Gastrocnemius medialis (tissue), 4 donors: Measurements from ENCODE around the gene NECAB3. TPM values are rescaled to one million over a fixed set of nuclear protein-coding genes. Genes with fewer than 3 reads are reported as not detected.
A peak's percentile ranks its signal among the peaks of the same experiment; 100 is the strongest.

ENCODE experiments used
- ATAC-seq, 2 donors: fragments of 150-250 bp; one replicate each; pipeline ENCODE4 v1.9.1; 2016
- DNase-seq, 2 donors: peaks; one replicate each; pipeline ENCODE4 v3.0.0-alpha.2; 2019
- H3K27ac ChIP-seq, 4 donors: fragments of 200-600 bp; sonication (generic); 1 replicate in 1 of 4; 2 replicates in 3 of 4; pipeline ENCODE4 v1.5.1; 2016 to 2018; ENCODE audit warnings: mild to moderate bottlenecking in 2 of 4, moderate library complexity in 1 of 4
- H3K27me3 ChIP-seq, 3 donors: fragments of 200-600 bp; sonication (generic) in 2 of 3; 1 replicate in 1 of 3; 2 replicates in 2 of 3; pipeline versions ENCODE4 v1.5.1 to v1.6.0; 2016 to 2019; ENCODE audit warnings: mild to moderate bottlenecking in 1 of 3, moderate library complexity in 1 of 3
- H3K36me3 ChIP-seq, 2 donors: fragments of 200-600 bp; sonication (generic) in 1 of 2; one replicate each; pipeline ENCODE4 v1.5.1; 2017 to 2018
- H3K4me1 ChIP-seq, 2 donors: fragments of 200-600 bp; sonication (generic) in 1 of 2; one replicate each; pipeline ENCODE4 v1.5.1; 2016 to 2017; ENCODE audit warnings: mild to moderate bottlenecking in 2 of 2
- H3K4me3 ChIP-seq, 4 donors: fragments of 200-600 bp; sonication (generic) in 3 of 4; 1 replicate in 1 of 4; 2 replicates in 3 of 4; pipeline ENCODE4 v1.5.1; 2016 to 2019; ENCODE audit warnings: mild to moderate bottlenecking in 2 of 4
- H3K9me3 ChIP-seq, 3 donors: fragments of 200-600 bp; sonication (generic) in 2 of 3; 1 replicate in 1 of 3; 2 replicates in 2 of 3; pipeline ENCODE4 v1.5.1; 2016 to 2019
- POLR2A ChIP-seq, 2 donors: fragments of 450-650 bp; IDR thresholded peaks; one replicate each; pipeline ENCODE4 v1.6.1; 2017; ENCODE audit warnings: antibody characterized with exemption in 2 of 2, mild to moderate bottlenecking in 2 of 2, moderate library complexity in 2 of 2
- in situ Hi-C, 4 donors: fragments of 200-750 bp; cut with MboI; loops; one replicate each; pipeline versions ENCODE4 v1.15.0 to v1.8.0; 2017; ENCODE audit warnings: low sequenced_read_pairs in 4 of 4
- intact Hi-C: fragments of 100-400 bp; cut with DNase I; formaldehyde crosslinking; loops from one replicate; pipeline ENCODE4 v1.15.1; 2023; ENCODE audit warnings: low total_unique reads
- total RNA-seq, 4 donors: library from RNA; depleted of rRNA; stranded (reverse); fragments of >200 nt; gene quantifications; one replicate each; pipeline versions ENCODE4 v1.1.0 to v1.2.3, GENCODE V29; 2016
- TF ChIP-seq, protein P1 (sequence below), 5 experiments: fragments of 450-650 bp in 3 of 5; fragments of 200-600 bp in 2 of 5; sonication (generic) in 2 of 5; IDR thresholded peaks in 4 of 5; conservative IDR thresholded peaks in 1 of 5; 1 replicate in 4 of 5; 2 replicates in 1 of 5; pipeline ENCODE4 v1.5.1; 2016 to 2019; ENCODE audit warnings: antibody characterized with exemption in 5 of 5, mild to moderate bottlenecking in 3 of 5, moderate library complexity in 3 of 5

Gene NECAB3
- total RNA-seq, 4 donors from 2014 or later, result 72.3 to 127 (median 107) TPM

DNA sequence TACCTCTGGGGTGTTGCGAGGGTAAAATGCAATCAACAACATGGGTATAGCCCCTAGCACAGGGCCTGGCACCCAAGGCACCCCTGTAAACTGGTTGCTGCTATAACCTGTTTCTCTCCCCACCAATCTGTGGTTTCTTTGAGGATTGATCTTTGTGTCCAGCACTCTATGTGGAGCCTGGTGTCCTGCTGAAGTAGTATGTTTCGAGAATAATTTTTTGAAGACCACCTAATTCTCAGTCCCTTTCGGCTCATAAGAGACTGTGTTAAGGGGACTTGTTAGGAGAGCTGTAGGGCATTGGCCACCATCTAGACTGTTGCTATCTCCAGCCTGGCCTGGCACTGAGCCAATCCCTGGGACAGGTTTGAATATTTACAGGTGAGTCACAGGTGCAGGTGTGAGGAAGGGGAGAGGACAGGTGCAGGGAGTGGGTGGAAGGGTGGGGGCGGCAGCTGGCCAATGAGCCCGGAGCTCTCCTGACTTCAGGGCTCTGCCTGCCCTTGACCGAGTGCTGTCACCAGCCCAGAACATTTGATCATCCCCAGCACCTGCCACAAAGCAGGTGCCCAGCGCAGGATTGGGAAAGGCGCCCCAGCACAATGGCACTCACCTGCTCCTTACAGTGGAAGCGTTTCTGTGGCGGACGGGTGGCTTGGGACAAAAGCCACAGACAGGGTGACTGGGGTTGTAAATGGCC, 20.2 kb downstream of the NECAB3 start:
- ATAC-seq, result no peak
- in situ Hi-C loops, result loop anchor here in 2 of 4 donors (5.0 to 10.0 kb wide), 2 partner anchors 199 to 202 kb away; no protein-coding TSS in a partner anchor
- Histone ChIP-seq H3K27ac (no peak overlapping the region), H3K4me3 (no peak overlapping the region), H3K36me3 (peaks cover 0 to 27% of the 10 kb centered on the region in 2 donors), H3K4me1 (peaks cover 14% of the 10 kb centered on the region in 2 donors), H3K27me3 (no peaks in the 10 kb centered on the region), H3K9me3 (no peaks in the 10 kb centered on the region)
- intact Hi-C loops, result no loop called here
- no peak for TF ChIP-seq POLR2A (IDR thresholded peaks at IDR 0.05)
- TF ChIP-seq, protein P1, sequence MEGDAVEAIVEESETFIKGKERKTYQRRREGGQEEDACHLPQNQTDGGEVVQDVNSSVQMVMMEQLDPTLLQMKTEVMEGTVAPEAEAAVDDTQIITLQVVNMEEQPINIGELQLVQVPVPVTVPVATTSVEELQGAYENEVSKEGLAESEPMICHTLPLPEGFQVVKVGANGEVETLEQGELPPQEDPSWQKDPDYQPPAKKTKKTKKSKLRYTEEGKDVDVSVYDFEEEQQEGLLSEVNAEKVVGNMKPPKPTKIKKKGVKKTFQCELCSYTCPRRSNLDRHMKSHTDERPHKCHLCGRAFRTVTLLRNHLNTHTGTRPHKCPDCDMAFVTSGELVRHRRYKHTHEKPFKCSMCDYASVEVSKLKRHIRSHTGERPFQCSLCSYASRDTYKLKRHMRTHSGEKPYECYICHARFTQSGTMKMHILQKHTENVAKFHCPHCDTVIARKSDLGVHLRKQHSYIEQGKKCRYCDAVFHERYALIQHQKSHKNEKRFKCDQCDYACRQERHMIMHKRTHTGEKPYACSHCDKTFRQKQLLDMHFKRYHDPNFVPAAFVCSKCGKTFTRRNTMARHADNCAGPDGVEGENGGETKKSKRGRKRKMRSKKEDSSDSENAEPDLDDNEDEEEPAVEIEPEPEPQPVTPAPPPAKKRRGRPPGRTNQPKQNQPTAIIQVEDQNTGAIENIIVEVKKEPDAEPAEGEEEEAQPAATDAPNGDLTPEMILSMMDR (IDR thresholded peaks at IDR 0.05 in 4 of 5, conservative IDR thresholded peaks at IDR 0.05 in 1 of 5), result no peak
- no peak for DNase-seq

DNA sequence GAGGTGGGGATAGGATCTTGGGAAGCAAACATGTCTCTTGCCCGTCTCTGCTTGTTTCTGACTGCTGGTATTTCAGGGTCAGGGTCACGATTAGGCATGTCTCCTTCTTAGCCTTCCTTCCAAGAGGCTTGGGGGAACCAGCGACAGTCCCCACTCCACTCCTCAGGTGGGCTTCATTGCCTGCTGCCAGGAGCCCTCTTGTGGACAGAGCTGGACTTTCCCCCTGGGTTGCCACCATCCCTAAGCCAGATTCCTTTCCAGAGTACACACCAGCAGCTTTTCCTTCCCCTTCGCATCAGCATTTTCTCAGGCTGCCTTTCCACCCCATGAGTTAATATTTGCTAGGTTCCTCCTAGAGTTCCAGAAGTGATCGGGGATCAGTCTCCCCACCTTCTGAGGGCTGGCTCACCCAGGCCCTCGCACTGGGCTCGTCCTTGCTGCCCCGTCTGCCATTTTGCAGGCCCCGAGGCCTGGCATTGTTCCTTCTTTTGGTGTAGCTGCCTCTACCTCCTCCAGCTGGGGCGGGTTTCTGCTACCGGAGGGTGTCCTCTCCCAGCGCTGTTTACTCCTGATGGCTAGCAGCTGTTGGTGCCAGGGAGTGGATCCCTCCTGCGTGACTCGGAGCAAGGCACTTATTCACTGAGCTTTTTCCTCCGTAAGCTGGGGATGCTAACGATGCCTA, 20.9 kb downstream of the NECAB3 start:
- no peak for DNase-seq
- peak; percentile 33 to 48 for ATAC-seq
- H3K27me3 ChIP-seq, result no peaks in the 10 kb centered on the region
- in situ Hi-C loops, result loop anchor here in 2 of 4 donors (5.0 to 10.0 kb wide), 2 partner anchors 199 to 201 kb away; no protein-coding TSS in a partner anchor
- H3K27ac ChIP-seq, result no peak overlapping the region
- H3K36me3 ChIP-seq, result peaks cover 0 to 22% of the 10 kb centered on the region in 2 donors
- TF ChIP-seq POLR2A (IDR thresholded peaks at IDR 0.05), result no peak
- TF ChIP-seq, protein P1 (IDR thresholded peaks at IDR 0.05 in 4 of 5, conservative IDR thresholded peaks at IDR 0.05 in 1 of 5), result peak; percentile 57 to 73 (median 67)
- no peaks in the 10 kb centered on the region for H3K9me3 ChIP-seq
- intact Hi-C loops, result no loop called here
- H3K4me3 ChIP-seq, result no peak overlapping the region
- peaks cover 21% of the 10 kb centered on the region in 2 donors for H3K4me1 ChIP-seq

DNA sequence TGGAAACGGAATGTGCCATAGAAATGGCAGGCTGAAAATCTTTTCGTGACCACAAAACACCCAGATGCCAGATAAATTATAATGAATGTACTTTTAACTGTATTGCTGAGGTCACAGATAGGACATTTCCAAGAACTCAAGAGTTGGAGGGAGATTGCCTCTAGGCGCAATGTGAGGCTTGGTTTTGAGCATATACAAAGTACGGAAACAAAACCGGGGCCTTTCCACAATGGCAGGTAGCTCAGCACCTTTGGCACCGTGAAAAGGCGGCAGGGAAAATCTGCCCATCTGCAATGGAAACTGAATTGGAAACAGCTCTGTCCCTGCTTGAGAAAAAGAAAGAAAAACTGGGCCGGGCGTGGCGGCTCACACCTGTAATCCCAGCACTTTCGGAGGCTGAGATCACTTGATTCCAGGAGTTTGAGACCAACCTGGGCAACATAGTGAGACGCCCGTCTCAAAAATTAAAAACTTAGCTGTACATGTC, 22.6 kb downstream of the NECAB3 start:
- H3K27ac ChIP-seq, result no peak overlapping the region
- intact Hi-C loops (no loop called here), in situ Hi-C loops (loop anchor here in 2 of 4 donors (5.0 to 10.0 kb wide), 2 partner anchors 197 to 199 kb away; no protein-coding TSS in a partner anchor)
- no peaks in the 10 kb centered on the region for H3K27me3 ChIP-seq
- DNase-seq (no peak), ATAC-seq (no peak)
- H3K9me3 ChIP-seq, result no peaks in the 10 kb centered on the region
- TF ChIP-seq, protein P1 (IDR thresholded peaks at IDR 0.05 in 4 of 5, conservative IDR thresholded peaks at IDR 0.05 in 1 of 5), result no peak
- TF ChIP-seq POLR2A (IDR thresholded peaks at IDR 0.05), result no peak
- peaks cover 0 to 4% of the 10 kb centered on the region in 2 donors for H3K36me3 ChIP-seq
- peaks cover 21 to 32% of the 10 kb centered on the region in 2 donors for H3K4me1 ChIP-seq
- no peak overlapping the region for H3K4me3 ChIP-seq

DNA sequence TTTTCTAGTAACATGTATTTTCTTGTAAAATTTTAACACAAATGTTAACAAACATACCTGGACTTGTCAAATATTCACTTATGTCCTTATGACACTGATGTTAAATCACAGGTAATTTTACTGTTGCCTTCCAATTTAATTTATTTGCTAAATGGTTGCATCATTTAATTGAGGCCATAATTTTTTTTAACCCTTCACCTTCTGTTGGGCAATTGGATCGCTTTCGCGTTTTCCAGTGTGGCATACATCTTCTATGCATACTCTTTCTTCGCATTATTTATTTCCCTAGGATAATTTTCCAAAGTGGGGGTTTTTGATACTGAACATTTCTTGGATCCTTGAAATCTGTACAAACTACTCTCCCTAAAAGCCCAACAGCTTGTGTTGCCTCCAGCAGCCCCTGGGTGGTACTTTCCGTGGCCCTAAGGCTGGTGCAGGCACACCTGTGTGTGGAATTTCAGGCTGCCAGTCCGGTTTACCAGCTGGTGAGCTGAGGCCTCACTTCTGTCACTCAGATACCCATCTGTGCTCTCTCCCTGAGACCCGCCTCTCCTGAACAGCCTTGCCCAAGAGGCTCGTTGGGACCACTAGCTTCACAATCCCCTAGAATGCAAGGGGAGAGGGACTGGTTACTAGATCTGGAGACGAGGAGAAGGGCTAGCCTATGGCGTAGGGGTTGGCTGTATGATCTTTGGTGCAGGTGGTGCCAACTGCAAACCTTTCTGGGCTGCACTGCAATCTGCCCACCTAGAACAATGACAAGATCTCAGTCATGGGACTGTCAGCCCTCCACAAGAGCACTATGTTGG, 23.3 kb downstream of the NECAB3 start:
- TF ChIP-seq, protein P1 (IDR thresholded peaks at IDR 0.05 in 4 of 5, conservative IDR thresholded peaks at IDR 0.05 in 1 of 5), result no peak
- TF ChIP-seq POLR2A (IDR thresholded peaks at IDR 0.05), result no peak

More for the DNA sequence above, 23.3 kb downstream of the NECAB3 start:
- no peak for ATAC-seq
- Histone ChIP-seq H3K4me3 (no peak overlapping the region), H3K27me3 (no peaks in the 10 kb centered on the region), H3K36me3 (no peaks in the 10 kb centered on the region), H3K27ac (no peak overlapping the region), H3K9me3 (no peaks in the 10 kb centered on the region), H3K4me1 (peaks cover 21 to 32% of the 10 kb centered on the region in 2 donors)
- intact Hi-C loops (no loop called here), in situ Hi-C loops (loop anchor here in 2 of 4 donors (5.0 to 10.0 kb wide), 2 partner anchors 196 to 199 kb away; no protein-coding TSS in a partner anchor)
- no peak for DNase-seq
